Psoas muscle (tissue), 8 donors: ENCODE data around the gene RIBC2. TPM values are rescaled to one million over a fixed set of nuclear protein-coding genes. Genes with fewer than 3 reads are reported as not detected.
A peak's percentile ranks its signal among the peaks of the same experiment; 100 is the strongest.
"Not testable (repeated sequence)": the region's sequence is repeated elsewhere in the genome, so short reads cannot be mapped to it uniquely, and the experiment has no call there.

ENCODE experiments used
- ATAC-seq, 4 donors: fragments of 200-7000 bp; cut with Tn5 transposase; one replicate each; pipeline ENCODE4 v1.9.1; 2020; ENCODE audit warnings: moderate library complexity in 3 of 4, mild to moderate bottlenecking in 2 of 4
- DNase-seq, 2 donors: peaks; one replicate each; pipeline ENCODE4 v3.0.0-alpha.2; 2020
- H3K27ac ChIP-seq: fragments of 200-600 bp; one replicate; pipeline ENCODE4 v1.8.0; 2022
- H3K27me3 ChIP-seq, 3 donors: fragments of 200-600 bp in 1 of 3; one replicate each; pipeline versions ENCODE4 v1.6.1 to v1.8.0; 2013 to 2022; ENCODE audit warnings: low read length in 2 of 3, mild to moderate bottlenecking in 2 of 3, moderate library complexity in 1 of 3; ENCODE audit not compliant: insufficient read depth in 3 of 3
- H3K36me3 ChIP-seq, 2 donors: fragments of 200-600 bp in 1 of 2; one replicate each; pipeline versions ENCODE4 v1.6.1 to v1.8.0; 2013 to 2022; ENCODE audit warnings: low read depth in 1 of 2, mild to moderate bottlenecking in 1 of 2, moderate library complexity in 1 of 2; ENCODE audit not compliant: insufficient read depth in 1 of 2
- H3K4me1 ChIP-seq: fragments of 200-600 bp; one replicate; pipeline ENCODE4 v1.8.0; 2022
- H3K4me3 ChIP-seq: fragments of 200-600 bp; one replicate; pipeline ENCODE4 v1.8.0; 2022; ENCODE audit warnings: mild to moderate bottlenecking
- H3K9me3 ChIP-seq: fragments of 200-600 bp; one replicate; pipeline ENCODE4 v1.8.0; 2022
- WGBS, 3 donors: extraction: QIAGEN DNeasy Blood & Tissue Kit; methylation state at CpG; one replicate each; pipeline versions ENCODE4 v1.1.6 to v1.1.7; 2013; 5-methylcytosine and 5-hydroxymethylcytosine counted together
- intact Hi-C, 2 donors: fragments of 100-400 bp; cut with DNase I; formaldehyde crosslinking; loops; one replicate each; pipeline versions ENCODE4 v1.11.0 to v1.14.2; 2022
- long read RNA-seq, 2 donors: library from polyadenylated mRNA; unstranded; transcript quantifications; one replicate each; pipeline ENCODE4 v2.0.0, GENCODE V29; 2021
- polyA plus RNA-seq, 3 donors: library from polyadenylated mRNA; stranded (reverse); fragments of 200-250 nt; gene quantifications; one replicate each; pipeline ENCODE4 v1.2.3, GENCODE V29; 2013
- total RNA-seq, 4 donors: library from RNA; stranded (reverse); fragmentation: NEBNext Ultra II Directional in 2 of 4; extraction: Animal tissue kit (Norgen Biotek cat#: 25700) in 2 of 4; gene quantifications; one replicate each; pipeline versions ENCODE4 v1.2.1 to v1.2.4, GENCODE V29; 2021 to 2023
- TF ChIP-seq, protein P1 (sequence below): fragments of 200-600 bp; IDR thresholded peaks from one replicate; pipeline ENCODE4 v1.8.0; 2022; ENCODE audit warnings: antibody characterized with exemption
- donor health status: healthy with polysubstance abuse.
- donor health status: DM: no; HTN: no; CAD: no; lungs with moderate emphysema.
- donor health status: Bipolar disorder and iron deficiency.
- donor health status: healthy.
- donor health status: DM: yes; HTN: yes; CAD: no.
- donor health status: DM: no; HTN: no; CAD: no.
- donor health status: DM: no; HTN: no; CAD: no.
- donor health status: DM: yes; HTN: yes; CAD: no.

Gene RIBC2, protein sequence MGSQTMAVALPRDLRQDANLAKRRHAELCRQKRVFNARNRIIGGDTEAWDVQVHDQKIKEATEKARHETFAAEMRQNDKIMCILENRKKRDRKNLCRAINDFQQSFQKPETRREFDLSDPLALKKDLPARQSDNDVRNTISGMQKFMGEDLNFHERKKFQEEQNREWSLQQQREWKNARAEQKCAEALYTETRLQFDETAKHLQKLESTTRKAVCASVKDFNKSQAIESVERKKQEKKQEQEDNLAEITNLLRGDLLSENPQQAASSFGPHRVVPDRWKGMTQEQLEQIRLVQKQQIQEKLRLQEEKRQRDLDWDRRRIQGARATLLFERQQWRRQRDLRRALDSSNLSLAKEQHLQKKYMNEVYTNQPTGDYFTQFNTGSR
- not detected for total RNA-seq
- polyA plus RNA-seq = under 1 TPM in 1 of 3 donors, not detected in 2; 0.04 TPM
- long read RNA-seq, donor 1 = 0 reads
- long read RNA-seq, donor 2 = 0 reads

DNA sequence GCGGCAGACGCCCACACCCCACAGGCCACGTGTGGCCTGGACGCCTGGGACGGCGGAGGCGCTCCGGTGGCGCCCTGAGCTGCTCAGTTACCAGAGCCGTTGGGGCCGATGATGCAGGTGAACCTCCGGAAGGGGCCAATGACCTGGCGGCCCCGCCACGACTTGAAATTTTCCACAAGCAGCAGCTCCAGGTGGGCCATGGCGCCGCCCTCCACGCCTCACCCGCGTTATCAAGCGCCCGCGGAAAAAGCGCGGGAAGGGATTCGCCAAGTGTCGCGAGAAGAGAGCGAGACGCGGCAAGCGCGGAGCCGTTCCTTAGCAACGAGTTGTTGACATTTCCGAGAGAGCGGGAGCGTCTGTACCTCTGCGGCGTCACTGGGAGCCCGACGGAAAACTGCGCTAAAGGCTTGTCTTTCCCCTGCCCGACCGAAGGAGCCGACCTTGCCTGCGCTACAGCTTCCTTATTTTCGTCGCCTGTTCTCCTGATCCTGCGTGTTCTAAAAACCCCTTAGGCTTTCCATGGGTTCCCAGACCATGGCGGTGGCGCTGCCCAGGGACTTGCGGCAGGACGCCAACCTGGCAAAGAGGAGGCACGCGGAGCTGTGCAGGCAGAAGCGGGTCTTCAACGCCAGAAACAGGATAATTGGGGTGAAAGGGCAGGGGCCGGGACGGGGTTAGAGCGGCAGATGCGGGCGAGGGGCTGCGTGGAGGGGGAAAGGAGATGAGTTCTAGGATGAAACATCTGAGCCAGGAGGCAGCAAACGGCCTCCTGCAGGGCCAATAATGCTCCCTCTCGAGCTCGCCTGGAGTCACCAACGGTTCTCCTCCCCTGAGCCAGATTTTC, at the start of gene RIBC2, which contains the start of gene SMC1B:
RIBC2 (plus strand) TSS at position 326 of the 844 bp plus-strand sequence; CDS start at position 520, 194 bp downstream.
SMC1B (minus strand) TSS at position 232 of the 844 bp plus-strand sequence; CDS start at position 200, 32 bp downstream.
- Histone ChIP-seq H3K9me3 (no peaks in the 10 kb centered on the region), H3K27ac (no peak within 1 kb of the TSS), H3K36me3 (no peaks in the 10 kb centered on the region), H3K4me1 (peaks cover 8% of the 10 kb centered on the region), H3K4me3 (peak within 1 kb of the TSS; percentile 56), H3K27me3 (peaks cover 0 to 11% (median 0%) of the 10 kb centered on the region in 3 donors)
- ATAC-seq = peak; percentile 72 to 89 (median 76)
- WGBS, 3 donors = 5 to 14% (median 6%) methylated on average over 59 to 68 of the region's 68 CpGs
- TF ChIP-seq, protein P1, sequence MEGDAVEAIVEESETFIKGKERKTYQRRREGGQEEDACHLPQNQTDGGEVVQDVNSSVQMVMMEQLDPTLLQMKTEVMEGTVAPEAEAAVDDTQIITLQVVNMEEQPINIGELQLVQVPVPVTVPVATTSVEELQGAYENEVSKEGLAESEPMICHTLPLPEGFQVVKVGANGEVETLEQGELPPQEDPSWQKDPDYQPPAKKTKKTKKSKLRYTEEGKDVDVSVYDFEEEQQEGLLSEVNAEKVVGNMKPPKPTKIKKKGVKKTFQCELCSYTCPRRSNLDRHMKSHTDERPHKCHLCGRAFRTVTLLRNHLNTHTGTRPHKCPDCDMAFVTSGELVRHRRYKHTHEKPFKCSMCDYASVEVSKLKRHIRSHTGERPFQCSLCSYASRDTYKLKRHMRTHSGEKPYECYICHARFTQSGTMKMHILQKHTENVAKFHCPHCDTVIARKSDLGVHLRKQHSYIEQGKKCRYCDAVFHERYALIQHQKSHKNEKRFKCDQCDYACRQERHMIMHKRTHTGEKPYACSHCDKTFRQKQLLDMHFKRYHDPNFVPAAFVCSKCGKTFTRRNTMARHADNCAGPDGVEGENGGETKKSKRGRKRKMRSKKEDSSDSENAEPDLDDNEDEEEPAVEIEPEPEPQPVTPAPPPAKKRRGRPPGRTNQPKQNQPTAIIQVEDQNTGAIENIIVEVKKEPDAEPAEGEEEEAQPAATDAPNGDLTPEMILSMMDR = no peak
- peak; percentile 72 to 84 for DNase-seq
- intact Hi-C loops = no loop called here

DNA sequence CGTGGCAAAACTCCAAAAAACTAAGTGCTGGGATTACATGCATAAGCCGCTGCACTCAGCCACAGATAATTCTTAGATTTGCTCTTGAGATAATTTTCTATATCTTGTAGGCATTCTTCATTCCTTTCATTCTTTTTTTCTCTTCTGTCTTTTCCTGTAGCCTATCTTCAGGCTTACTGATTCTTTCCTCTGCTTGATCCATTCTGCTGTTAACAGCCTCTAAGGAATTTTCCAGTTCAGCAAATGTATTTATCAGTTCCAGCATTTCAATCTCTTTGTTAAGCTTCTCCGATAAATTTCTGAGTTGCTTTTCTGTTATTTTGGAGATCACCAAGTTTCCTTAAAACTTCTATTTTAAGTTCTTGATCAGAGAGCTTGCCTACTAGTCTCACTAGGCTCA, 46.8 kb upstream of the RIBC2 start:
- intact Hi-C loops = no loop called here
- Histone ChIP-seq H3K36me3 (no peaks in the 10 kb centered on the region), H3K9me3 (peaks cover 12% of the 10 kb centered on the region), H3K27me3 (no peaks in the 10 kb centered on the region), H3K4me1 (no peaks in the 10 kb centered on the region), H3K4me3 (no peak overlapping the region), H3K27ac (no peak overlapping the region)
- ATAC-seq (no peak), DNase-seq (no peak)
- TF ChIP-seq, protein P1 = no peak
- 74 to 83% (median 83%) methylated on average over 3 of the region's 3 CpGs for WGBS, 3 donors

DNA sequence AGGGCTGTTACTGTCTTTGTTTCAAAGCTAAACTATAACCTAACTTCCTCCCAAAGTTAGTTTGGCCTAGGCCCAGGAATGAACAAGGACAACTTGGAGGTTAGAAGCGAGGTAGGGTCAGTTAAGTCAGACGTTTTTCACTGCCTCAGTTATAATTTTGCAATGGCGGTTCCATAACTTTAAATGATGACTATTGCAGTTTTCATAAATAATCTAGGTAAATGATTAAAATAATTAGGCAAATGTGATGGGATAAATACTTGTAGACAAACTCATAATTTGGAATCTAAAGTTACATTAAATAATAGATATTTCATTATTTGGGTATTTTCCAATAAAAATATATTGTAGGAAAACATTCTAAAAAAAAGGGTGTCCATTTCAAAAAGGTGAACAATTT, 39.9 kb upstream of the RIBC2 start:
- intact Hi-C loops, H3K27ac ChIP-seq, H3K27me3 ChIP-seq, H3K36me3 ChIP-seq, H3K4me1 ChIP-seq, DNase-seq, ATAC-seq, H3K4me3 ChIP-seq, H3K9me3 ChIP-seq: not testable (repeated sequence)
- 83 to 91% (median 89%) methylated on average over 3 of the region's 3 CpGs for WGBS, 3 donors

DNA sequence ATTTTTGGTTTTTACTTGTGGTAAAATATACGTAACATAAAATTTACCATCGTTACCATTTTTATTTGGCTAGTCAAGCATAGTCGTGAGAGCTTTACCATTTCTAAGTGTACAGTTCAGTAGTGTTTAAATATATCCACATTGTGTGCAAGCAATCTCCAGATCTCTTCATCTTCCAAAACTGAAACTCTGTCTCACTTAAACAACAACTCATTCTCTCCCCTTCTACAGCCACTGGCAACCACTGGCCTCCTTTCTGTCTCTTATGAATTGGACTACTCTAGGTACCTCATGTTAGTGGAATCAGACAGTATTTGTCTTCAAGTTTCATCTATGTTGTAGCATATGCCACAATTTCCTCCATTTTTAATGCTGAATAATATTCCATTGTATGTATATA, 37.5 kb upstream of the RIBC2 start:
- intact Hi-C loops = no loop called here
- Histone ChIP-seq H3K27ac (no peak overlapping the region), H3K27me3 (no peaks in the 10 kb centered on the region), H3K4me3 (no peak overlapping the region), H3K36me3 (no peaks in the 10 kb centered on the region), H3K9me3 (no peaks in the 10 kb centered on the region), H3K4me1 (no peaks in the 10 kb centered on the region)
- 75 to 94% (median 93%) methylated on average over 3 of the region's 3 CpGs for WGBS, 3 donors
- ATAC-seq (no peak), DNase-seq (no peak)
- TF ChIP-seq, protein P1 = no peak

DNA sequence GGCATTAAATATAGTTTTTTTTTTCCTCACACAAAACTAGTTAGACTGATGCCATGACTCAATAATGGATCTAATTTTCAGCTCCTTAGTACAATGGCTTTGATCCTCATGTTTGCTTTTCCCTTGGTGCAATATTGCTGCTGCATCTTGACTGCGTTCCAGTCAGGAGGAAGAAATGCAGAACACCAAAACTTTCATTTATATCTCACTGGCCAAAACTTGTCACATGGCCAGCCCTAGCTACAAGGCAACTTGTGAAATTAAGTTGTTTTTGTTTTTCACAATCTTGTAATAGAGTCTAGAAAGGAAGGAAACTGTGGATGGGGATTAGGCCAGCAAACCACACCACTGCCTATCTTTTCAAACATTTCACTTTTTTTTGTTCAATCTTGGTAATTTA, 36.8 kb upstream of the RIBC2 start:
- intact Hi-C loops = no loop called here
- H3K4me3 ChIP-seq = no peak overlapping the region
- 69 to 90% (median 79%) methylated on average over 1 of the region's 1 CpG for WGBS, 3 donors

More for the DNA sequence above, 36.8 kb upstream of the RIBC2 start:
- no peak for ATAC-seq
- Histone ChIP-seq H3K27ac (no peak overlapping the region), H3K36me3 (no peaks in the 10 kb centered on the region), H3K9me3 (no peaks in the 10 kb centered on the region), H3K27me3 (no peaks in the 10 kb centered on the region), H3K4me1 (no peaks in the 10 kb centered on the region)
- DNase-seq = peak in 1 of 2 donors; percentile 19
- TF ChIP-seq, protein P1 = no peak
